HL-60 (cell line): ENCODE results near the gene NPHP4.

Experiments
- POLR2AphosphoS5 ChIP-seq: IDR thresholded peaks from 2 replicates; pipeline ENCODE4 v1.6.1; 2012; ENCODE audit warnings: low read depth
- REST ChIP-seq: IDR thresholded peaks from 2 replicates; pipeline ENCODE4 v1.6.1; 2012; ENCODE audit warnings: low read depth; ENCODE audit not compliant: insufficient replicate concordance

- TF ChIP-seq REST = no peak
- TF ChIP-seq POLR2AphosphoS5 = no peak
These were observed 760 bp upstream of the NPHP4 start for GRCh38 chr1:5992814-5993555.
